Stimulated activated CD4-positive, alpha-beta T cell treated with anti-CD3 and anti-CD28 coated beads, TNF-alpha, amount 100 ng/mL, for 1 hour (primary cell): Measurements from ENCODE around the gene EDA.

Experiments
- DNase-seq, 3 donors: peaks; one replicate each; pipeline ENCODE4 v3.0.0-alpha.2; 2020; ENCODE audit warnings: low read depth in 3 of 3, low spot score in 1 of 3

Gene EDA

DNA sequence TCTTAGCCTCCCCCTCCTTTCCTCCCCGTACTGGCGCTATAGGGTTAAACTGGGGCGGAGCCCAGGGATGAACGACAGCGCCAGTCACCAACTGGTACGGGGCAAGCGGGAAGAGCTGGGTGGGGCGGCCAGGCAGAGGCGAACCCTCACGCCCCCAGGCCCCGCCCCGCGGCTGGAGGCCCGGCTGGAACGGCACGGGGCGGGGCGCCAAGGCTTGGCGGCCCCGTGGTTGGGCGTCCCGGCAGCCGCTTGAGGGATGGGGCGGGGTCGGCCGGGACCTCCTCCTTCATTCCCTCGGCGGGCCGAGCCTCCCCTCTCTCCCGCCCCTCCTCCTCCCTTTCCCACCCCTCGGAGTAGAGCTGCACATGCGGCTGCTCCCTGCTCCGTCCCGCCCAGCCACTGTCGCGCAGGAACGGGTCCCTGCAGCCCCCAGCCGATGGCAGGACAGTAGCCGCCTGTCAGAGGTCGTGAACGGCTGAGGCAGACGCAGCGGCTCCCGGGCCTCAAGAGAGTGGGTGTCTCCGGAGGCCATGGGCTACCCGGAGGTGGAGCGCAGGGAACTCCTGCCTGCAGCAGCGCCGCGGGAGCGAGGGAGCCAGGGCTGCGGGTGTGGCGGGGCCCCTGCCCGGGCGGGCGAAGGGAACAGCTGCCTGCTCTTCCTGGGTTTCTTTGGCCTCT lies at the start of gene EDA:
EDA (plus strand) TSS at position 335 of the 678 bp plus-strand sequence.
- DNase-seq = peak; percentile 18 to 61 (median 27)

DNA sequence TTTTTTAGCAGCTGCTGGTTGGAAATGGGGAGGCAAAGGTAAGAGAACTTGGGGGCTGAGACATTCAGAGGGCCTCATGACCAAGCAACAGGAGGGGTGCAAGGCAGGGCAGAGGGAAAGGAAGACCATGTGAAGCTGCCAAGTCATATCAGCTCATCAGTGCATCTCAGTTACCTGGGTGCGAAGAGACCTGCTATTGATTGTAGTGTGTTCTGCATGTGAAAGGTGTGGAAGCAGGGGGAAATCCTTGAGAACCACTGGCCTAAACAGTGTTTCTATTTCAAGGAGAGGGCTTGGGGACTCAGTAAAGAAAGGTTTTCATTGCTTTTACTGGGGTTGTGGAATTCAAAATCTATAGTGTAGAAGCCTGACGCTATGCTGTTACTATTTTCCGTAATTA lies 47.1 kb upstream of the EDA start:
- DNase-seq = no peak

DNA sequence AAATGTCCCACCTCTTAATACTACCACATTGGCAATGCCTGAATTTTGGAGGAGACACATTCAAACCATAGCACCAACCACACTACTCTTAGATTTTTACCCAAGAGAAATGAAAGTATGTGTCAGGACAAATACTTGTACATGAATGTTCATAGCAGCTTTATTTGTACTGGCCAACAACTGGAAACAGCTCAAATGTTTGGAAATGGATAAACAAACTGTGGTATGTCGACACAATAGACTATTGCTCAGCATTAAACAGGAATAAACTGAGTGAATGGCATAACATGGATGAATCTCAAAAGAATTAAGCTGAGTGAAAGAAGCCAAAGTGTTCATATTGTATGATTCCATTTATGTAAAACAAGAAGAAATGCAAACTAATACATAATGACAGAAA lies 18.5 kb upstream of the EDA start:
- no peak for DNase-seq

DNA sequence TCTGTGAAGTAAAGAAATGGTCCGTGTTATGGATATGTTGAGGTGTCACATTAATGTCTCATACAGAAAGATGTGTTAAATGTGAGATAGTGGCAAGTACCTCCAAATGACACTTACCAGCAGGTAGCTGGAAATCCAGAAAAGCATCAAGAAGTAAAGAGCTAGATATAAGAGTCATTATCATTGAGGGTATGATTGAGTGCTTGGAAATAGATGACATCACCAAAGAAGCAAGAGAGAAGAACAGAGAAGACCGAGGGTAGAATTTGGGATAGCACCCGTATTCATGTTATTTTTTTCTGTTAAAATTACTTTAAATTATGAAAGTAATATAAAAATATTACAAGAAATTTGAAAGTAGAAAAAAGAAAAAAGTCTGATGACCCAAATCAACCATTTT lies 15.7 kb upstream of the EDA start:
- no peak for DNase-seq

DNA sequence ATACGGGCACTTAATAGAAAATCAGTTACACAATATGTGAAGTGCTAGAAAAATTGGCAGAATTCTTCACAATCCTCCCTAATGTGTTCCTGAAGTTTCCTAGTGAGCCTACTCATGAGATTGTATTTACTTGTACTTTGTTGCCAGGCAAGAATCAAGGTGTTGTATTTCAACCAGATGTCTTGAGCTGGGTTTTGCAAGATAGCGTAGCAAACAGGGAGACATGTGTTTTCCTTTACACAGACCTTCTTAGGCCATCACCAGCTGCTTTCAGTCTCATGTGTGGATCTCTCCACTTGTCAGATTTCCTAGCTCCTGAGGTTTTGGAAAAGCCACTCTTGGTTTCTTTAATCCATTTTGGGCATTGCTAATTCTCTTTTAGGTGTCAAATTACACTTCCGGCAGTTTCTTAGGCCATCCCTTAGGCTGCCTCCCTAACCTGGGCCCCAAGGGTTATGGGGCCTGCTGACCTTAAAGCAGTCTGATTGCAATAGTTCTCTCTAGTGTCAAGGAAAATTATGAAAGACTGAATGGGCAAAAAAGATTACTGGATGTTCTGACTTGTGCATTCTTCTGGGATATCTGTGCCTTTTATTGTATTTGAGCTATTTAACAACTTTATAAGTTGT lies 12.2 kb upstream of the EDA start:
- no peak for DNase-seq

DNA sequence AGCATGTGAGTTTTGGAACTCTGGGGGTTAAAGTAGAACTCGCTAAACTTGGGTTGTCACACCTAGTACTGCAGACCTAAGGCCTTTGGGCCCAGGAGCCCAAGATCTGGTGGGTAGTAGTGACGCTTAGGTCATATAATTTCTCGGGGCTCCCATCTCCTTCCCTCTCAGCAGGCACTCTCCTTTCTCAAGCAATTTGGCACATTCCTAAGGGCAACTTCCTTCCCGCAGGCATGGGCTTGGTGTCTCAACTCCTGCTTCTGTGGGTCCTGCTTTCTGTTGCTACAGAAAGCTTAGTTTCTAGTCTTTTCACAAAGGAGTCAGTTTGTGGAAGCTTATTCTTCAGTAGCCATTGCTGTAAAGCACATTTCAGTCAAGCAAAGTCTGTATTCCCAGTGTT lies 10.4 kb upstream of the EDA start:
- no peak for DNase-seq

DNA sequence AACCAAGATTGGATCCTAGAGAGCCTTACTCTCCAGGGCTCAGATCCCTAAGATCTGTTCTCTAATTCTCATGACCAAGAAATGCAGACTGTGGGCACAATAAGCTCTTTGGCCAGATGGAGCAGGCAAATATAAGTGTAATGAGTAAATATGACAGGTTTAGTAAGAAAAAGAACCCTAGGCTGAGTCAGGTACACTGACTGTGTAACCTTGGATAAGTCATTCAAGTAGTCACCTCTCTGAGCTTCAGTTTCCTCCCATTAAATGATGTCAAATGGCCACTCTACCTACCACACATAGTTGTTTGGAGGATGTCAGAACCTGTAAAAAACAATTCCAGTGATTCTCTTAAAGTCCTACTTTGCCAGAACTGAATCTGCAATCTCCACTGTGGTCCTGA lies 8.3 kb upstream of the EDA start:
- DNase-seq = no peak

DNA sequence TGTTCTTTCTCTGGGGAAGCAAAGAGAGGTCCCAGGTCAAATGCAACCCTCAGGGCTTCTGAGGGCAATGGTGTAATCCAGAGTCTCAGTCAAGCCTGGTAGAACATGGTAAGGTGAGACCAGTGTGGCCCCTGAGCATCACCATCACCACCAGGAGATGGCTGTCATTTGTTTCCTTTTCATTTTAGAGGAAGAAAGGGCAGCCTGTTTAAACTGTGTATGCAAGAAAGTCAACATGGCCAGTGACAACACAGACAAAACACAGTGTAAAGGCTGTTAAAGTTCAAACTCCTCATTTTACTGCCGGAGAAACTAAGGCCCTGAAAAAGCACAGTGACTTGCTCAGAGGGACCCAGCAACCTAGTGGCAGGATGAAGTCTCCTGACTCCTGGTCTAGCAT lies 2.0 kb upstream of the EDA start:
- DNase-seq = no peak

DNA sequence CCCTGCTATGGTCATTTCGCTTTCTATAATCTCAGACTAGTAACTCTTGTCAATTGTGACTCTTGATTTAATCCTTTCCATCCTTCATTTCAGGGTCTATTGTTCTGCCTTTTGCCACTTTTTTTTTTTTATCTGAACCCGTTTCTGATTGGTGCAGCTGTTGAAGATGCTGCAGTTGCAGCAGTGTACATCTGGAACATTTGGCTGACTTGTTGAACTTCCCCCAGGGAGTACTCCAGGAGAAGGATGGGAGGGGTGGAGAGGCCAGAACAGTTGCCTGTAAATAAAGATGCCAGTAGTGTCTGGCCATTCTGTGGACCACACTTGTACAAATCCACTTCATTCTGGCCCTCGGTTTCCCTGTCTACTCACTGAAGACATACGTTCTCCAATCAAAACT lies 1.0 kb upstream of the EDA start:
- no peak for DNase-seq

DNA sequence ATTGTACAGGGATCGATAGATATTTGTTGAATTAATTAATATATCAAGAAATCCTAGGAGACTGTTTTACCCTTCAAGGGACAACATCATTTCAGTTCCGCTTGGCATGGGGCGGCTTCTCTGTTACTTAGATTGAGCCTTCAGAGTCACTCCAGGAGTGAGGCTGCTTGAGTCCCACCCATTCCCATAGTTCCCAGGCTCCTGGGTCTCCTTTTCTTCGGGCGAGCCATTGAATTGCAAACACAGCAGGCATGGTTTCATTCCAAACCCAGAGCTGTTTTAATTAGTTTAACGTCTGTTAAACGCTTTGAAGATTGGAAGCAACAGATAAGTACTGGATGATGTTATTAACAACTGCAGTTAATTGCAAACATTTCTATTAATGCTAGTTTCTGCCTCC lies 571 bp upstream of the EDA start:
- no peak for DNase-seq

DNA sequence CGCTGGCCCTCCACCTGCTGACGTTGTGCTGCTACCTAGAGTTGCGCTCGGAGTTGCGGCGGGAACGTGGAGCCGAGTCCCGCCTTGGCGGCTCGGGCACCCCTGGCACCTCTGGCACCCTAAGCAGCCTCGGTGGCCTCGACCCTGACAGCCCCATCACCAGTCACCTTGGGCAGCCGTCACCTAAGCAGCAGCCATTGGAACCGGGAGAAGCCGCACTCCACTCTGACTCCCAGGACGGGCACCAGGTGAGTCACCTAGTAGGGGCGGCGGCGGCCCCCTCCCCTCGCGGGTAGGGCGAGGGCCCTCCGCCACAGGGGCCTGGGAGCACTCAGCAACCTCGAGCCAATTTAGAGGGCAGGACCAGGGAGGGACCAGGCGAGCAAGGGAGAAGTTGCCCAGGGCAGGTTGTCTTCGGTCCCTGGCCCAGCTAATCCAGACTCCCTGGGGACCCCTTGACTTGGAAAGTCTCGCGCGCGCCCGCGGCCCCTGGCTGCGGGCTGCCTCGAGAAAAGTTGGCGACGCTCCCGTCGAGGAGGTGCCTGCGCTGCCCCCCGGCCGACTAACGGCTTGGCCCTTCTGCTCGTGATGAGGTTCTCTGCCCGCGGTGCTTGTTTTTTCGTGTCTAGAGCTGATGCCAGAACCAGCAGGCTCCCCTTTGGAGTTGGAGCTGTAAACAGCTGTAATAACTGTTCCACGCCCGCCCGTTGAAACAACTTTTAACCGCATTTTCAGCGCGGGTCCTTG lies 717 bp downstream of the EDA start:
- DNase-seq = peak in 1 of 3 donors; percentile 1

DNA sequence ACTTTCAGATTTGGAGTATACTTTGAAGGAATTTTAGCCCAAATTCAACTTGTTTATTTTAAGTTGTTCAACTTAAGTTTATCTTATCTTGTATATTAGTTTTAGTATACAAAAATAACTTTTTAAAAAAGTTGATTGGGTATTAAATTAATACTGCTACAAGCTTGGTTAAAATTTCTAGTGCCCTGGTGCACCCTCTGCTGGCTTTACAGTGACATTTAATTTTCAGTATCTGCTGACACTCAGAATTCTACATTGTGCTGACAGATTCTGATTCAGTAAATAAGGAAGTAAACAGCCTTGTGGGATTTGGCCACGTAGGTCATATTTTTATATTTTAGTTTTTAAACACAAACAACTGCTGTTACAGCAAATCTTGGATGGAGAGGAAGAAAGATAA lies 2.9 kb downstream of the EDA start:
- no peak for DNase-seq

DNA sequence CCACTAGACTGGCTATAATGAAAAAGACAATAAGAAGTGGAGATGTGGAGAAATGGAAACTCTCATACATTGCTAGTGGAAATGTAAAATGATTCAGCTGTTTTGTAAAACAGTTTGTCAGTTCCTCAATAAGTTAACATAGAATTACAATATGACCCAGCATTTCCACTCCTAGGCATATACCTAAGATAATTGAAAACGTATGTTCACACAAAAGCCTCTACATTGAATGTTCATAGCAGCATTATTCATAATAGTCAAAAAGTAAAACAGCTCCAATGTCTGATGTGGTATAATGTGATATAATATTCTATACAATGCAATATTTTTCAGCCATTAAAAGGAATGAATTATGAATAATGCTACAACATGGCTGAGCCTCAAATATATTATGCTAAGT lies 10.2 kb downstream of the EDA start:
- DNase-seq = no peak

DNA sequence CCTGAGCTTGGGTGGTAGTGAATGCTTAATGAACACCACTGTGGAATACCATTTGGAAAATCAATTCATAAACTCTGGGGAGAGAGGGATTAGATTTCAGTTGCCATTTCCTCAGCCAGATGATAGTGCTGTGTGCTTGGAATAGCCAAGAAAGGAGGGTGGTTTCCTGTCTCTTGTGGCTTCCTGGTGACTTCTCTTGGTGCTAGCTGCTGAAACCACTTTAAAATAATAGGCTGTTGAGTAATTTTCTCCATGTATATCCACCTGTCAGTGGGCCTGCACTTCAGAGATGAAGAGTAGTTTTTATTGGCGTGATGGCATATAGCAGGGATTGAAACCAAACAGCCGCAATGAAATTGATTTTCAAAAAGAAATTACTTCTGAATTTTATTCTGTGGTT lies 11.8 kb downstream of the EDA start:
- DNase-seq = no peak

DNA sequence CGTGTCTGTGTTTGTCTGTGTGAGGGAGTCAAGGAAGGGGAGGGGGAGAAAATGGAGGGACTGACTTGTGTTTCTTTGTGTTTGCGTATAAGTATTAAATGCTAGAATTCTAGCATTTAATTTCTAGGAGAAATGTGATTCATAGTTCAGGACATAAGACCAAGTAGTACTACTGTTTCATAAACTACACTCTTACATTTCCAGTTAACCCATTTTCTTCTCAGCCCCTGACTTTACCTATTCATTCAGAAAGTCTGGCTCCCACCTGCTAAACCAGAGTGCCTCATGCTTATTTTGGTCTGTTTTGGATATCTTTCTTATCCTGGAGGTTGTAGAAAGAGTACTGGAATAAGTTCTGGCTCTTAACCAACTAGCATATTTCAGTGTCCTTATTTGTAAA lies 14.2 kb downstream of the EDA start:
- DNase-seq = no peak

DNA sequence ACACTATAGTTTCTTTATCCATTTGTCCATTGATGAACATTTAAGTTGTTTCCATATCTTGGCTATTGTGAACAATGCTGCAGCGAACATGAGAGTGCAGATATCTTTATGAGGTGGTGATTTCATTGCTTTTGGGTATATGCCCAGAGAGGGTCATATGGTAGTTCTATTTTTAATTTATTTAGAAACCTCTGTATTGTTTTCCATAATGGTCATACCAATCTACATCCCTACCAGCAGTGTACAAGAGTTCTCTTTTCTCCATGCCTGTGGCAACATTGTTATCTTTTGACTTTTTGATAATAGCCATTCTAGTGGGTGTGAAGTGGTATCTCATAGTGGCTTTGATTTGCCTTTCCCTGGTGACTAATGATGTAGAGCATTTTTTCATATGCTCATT lies 48.8 kb downstream of the EDA start:
- no peak for DNase-seq

DNA sequence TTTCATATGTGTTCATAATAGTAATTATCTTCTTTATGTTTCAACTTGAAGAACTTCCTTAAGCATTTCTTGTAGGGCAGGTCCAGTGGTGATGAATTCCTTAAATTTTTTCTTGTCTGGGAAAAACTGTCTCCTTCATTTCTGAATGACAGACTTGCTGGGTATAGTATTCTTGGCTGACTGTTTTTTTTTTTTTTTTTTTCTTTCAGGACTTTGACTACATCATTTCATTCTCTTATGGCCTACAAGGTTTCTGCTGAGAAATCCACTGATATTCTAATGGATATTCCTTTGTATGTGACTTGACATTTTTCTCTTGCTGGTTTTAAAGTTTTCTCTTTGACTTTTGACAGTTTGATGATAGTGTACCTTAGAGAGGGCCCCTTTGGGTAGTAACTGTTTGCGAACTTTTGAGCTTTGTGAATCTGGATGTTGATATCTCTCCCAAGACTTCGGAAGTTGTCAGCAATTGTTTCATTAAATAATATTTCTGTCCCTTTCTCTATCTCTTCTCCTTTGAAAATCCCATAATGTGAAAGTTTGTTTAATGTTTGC lies 54.2 kb downstream of the EDA start:
- no peak for DNase-seq

DNA sequence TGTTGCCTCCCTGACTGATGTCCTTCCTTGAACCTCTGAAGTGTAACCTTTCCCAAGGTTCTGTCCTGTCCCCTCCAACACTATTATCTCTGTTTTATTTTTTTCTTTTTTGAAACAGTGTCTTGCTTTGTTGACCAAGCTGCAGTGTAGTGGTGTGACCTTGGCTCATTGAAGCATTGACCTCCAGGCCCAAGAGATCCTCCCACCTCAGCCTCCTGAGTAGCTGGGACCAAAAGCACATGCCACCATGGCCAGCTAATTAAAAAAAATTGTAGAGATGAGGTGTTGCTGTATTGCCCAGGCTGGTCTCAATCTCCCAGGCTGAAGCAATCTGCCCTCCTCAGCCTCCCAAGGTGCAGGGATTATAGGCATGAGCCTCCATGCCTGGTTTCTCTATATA lies 59.0 kb downstream of the EDA start:
- DNase-seq = no peak

DNA sequence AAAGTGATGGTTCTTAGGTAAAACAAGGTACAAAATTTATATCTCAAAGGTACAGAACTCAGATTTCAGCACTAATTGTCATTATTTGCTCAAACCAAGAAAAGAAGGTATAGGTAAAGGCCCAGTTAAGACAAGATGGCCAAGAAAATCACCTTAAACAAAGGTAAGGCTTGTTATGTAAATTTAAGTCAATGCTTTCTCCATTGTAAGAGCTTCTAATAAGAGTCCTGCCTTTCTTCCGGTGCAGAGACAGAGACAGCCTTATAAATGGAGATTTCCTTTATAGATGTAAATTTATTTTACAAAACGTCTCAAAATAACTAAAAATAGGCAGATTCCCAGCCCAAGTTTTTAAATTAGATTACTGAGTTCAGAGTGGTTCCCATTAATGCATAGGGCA lies 89.9 kb downstream of the EDA start:
- no peak for DNase-seq

DNA sequence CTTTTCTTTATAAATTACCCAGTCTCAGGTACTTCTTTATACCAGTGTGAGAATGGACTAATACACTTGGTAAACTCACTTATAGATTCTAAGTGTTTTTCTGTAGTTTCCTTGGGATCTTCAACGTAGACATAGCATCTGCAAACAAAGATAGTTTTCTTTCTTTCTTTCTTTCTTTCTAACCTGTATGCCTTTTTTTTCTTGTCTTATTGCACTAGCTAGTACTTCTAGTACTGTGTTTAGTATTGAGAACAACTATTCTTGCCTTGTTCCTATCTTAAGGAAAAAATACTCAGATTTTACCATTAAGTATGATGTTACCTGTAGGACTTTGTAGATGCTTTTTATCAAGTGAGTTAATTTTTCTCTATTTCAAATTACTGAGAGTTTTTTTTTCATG lies 102.2 kb downstream of the EDA start:
- no peak for DNase-seq

DNA sequence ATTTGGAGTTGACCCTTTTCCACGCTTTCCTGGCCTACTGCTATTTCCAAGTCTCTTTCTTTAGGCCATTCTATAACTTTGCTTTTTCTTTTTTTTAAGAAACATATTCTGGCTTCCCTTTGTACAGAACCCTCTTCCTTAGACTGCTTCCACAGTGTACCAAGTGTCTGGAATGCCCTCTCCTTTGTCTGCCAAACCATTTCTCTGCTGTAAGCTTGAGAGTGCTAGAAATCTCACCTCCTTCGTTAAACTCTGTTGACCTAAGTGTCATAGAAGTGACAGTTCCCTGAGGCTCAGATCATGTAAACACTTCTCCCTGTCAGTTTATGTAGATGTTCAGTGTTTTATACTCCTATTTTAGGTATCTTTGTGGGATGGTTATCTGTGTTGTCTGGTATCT lies 108.4 kb downstream of the EDA start:
- DNase-seq = no peak

DNA sequence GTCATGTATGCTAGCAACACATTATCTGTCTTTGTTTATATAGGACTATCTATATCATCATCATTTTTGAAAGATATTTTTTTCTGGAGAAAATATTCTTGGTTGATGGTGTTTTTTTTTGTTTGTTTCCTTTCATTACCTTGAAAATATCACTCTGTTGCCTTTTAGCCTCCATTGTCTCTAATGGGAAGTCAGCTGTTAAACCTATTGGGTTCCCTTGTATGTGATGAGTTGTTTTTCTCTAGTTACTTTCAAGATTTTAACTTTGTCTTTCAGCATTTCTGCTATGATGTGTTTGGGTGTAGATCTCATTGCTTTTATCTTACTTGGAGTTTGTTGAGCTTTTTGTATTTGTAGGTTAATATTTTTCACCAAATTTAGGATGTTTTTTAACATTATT lies 124.4 kb downstream of the EDA start:
- no peak for DNase-seq
